ENCODE data around the gene IQCE. TPM values are rescaled to one million over a fixed set of nuclear protein-coding genes. Genes with fewer than 3 reads are reported as not detected.

IQCE gene
- total and polyA plus RNA-seq, 2 donors (not counting 1 experiment from before 2014, with no cell fraction given): 3.5 to 9.5 TPM

GRCh38 chr7:2510909-2511768 lies 47.6 kb upstream of the IQCE start:
- CTCF ChIA-PET: interaction anchor here (0.8 to 5.0 kb wide), 11 partner anchors 10 to 199 kb away, joined by 3 to 34 read pairs (median 7); no protein-coding TSS in a partner anchor
- peak; percentile 70 for ATAC-seq (ENCODE audit: low read depth)
- intact Hi-C loops (cut with micrococcal nuclease): loop anchor here (1.0 to 2.0 kb wide), 3 partner anchors 8 to 34 kb away; partner anchors contain the start of genes GRIFIN and LFNG

More at GRCh38 chr7:2510909-2511768, 47.6 kb upstream of the IQCE start:
- no peaks in the 10 kb centered on the region for H3K27me3 Mint-ChIP-seq
- POLR2A ChIA-PET: interaction anchor here (0.6 to 7.5 kb wide), 18 partner anchors 9 to 1001 kb away, joined by 3 to 340 read pairs (median 4); partner anchors contain the start of genes BRAT1, CHST12, LFNG and TTYH3
- H3K4me3 Mint-ChIP-seq: peak overlapping the region; percentile 88
- H3K27ac Mint-ChIP-seq: peak overlapping the region; percentile 99
- H3K27me3 ChIP-seq (replicated peaks in 1 of 4; ENCODE audit: control extremely low read depth in 1 of 4, control insufficient read depth in 3 of 4, insufficient read depth in 4 of 4, low read length in 3 of 4): no peaks in the 10 kb centered on the region
- no peaks in the 10 kb centered on the region for H3K9me3 ChIP-seq (ENCODE audit: control extremely low read depth in 1 of 3, control insufficient read depth in 2 of 3, insufficient read depth in 1 of 3, low read length in 2 of 3)
- peaks cover 27% of the 10 kb centered on the region for H3K79me2 ChIP-seq (ENCODE audit: control insufficient read depth, insufficient read depth, low read length)
- peak; percentile 95 for DNase-seq
- H3K4me1 Mint-ChIP-seq: peaks cover 67% of the 10 kb centered on the region
- peak overlapping the region; percentile 70 for H3K9ac ChIP-seq (ENCODE audit: low read length)
- TF ChIP-seq EZH2 (IDR thresholded peaks at IDR 0.05; ENCODE audit: borderline replicate concordance, insufficient read depth, low read depth, low read length, poor library complexity, severe bottlenecking) (no peak), CTCF (IDR thresholded peaks at IDR 0.05) (no peak)
- H4K20me1 ChIP-seq (ENCODE audit: control insufficient read depth, insufficient read depth, low read length, poor library complexity, severe bottlenecking): no peaks in the 10 kb centered on the region
- peaks cover 60 to 71% of the 10 kb centered on the region in 2 donors for H3K4me1 ChIP-seq (ENCODE audit: control insufficient read depth in 2 of 2, insufficient read depth in 2 of 2, low read length in 2 of 2)
- peak overlapping the region in 4 of 5 experiments; percentile 37 to 51 (median 40) for H3K4me3 ChIP-seq (ENCODE audit: control extremely low read depth in 1 of 5, extremely low read depth in 1 of 5, insufficient read depth in 1 of 5, low read depth in 2 of 5, low read length in 4 of 5)
- H3K9me3 Mint-ChIP-seq (ENCODE audit: insufficient read depth): no peaks in the 10 kb centered on the region
- H3K4me2 ChIP-seq (replicated peaks; ENCODE audit: low read depth, low read length, poor library complexity, severe bottlenecking): peak overlapping the region; percentile 93
- H2AFZ ChIP-seq (ENCODE audit: insufficient read depth, low read depth, low read length, poor library complexity, severe bottlenecking): peak overlapping the region; percentile 67
- WGBS (ENCODE audit: insufficient coverage): under 1% methylated on average over 24 of the region's 27 CpGs
- peak overlapping the region; percentile 99 to 100 for H3K27ac ChIP-seq (ENCODE audit: low read length in 2 of 2)
- H3K36me3 ChIP-seq (replicated peaks in 1 of 2; ENCODE audit: control extremely low read depth in 1 of 2, control insufficient read depth in 1 of 2, extremely low read depth in 1 of 2, insufficient read depth in 2 of 2, low read length in 1 of 2): no peaks in the 10 kb centered on the region
